Small intestine (tissue), 7 donors: ENCODE results near the gene SARS1. TPM values are rescaled to one million over a fixed set of nuclear protein-coding genes. Genes with fewer than 3 reads are reported as not detected.

Source experiments
- DNase-seq, 2 donors: peaks; one replicate each; pipeline versions ENCODE4 v3.0.0 to v3.0.0-alpha.2; 2013
- FAIRE-seq: peaks from 2 replicates; lab custom pipeline; 2012; peaks lifted over from hg19 to GRCh38; lab: Jason Lieb, UNC
- H3K27ac ChIP-seq, 3 donors: one replicate each; pipeline ENCODE4 v1.5.1; 2013; ENCODE audit warnings: low read length in 2 of 3, mild to moderate bottlenecking in 2 of 3, control low read depth in 1 of 3, inconsistent platforms in 1 of 3, low read depth in 1 of 3, moderate library complexity in 1 of 3
- H3K27me3 ChIP-seq, 3 donors: one replicate each; pipeline ENCODE4 v1.6.1; 2013; ENCODE audit warnings: low read length in 3 of 3, inconsistent platforms in 1 of 3; ENCODE audit not compliant: control insufficient read depth in 3 of 3, insufficient read depth in 3 of 3
- H3K36me3 ChIP-seq, 3 donors: one replicate each; pipeline ENCODE4 v1.6.1; 2013; ENCODE audit warnings: low read length in 3 of 3, inconsistent platforms in 1 of 3, low read depth in 1 of 3, mild to moderate bottlenecking in 1 of 3, moderate library complexity in 1 of 3; ENCODE audit not compliant: control insufficient read depth in 3 of 3, insufficient read depth in 2 of 3
- H3K4me1 ChIP-seq, 3 donors: one replicate each; pipeline ENCODE4 v1.6.1; 2013; ENCODE audit warnings: low read length in 2 of 3, inconsistent platforms in 1 of 3, low read depth in 1 of 3, mild to moderate bottlenecking in 1 of 3, moderate library complexity in 1 of 3; ENCODE audit not compliant: control insufficient read depth in 3 of 3, insufficient read depth in 2 of 3
- H3K4me3 ChIP-seq, 3 donors: one replicate each; pipeline ENCODE4 v1.5.1; 2013; ENCODE audit warnings: low read length in 3 of 3, control low read depth in 1 of 3, inconsistent platforms in 1 of 3, low read depth in 1 of 3, mild to moderate bottlenecking in 1 of 3, moderate library complexity in 1 of 3
- H3K9me3 ChIP-seq, 2 donors: one replicate each; pipeline ENCODE4 v1.6.1; 2013; ENCODE audit warnings: low read depth in 1 of 2, low read length in 1 of 2; ENCODE audit not compliant: control insufficient read depth in 2 of 2, insufficient read depth in 1 of 2
- WGBS, 3 donors: extraction: QIAGEN DNeasy Blood & Tissue Kit; methylation state at CpG; one replicate each; pipeline ENCODE4 v1.1.7; 2013; 5-methylcytosine and 5-hydroxymethylcytosine counted together
- polyA plus RNA-seq, 4 donors: library from polyadenylated mRNA; stranded (reverse) in 3 of 4; unstranded in 1 of 4; fragments of 200-250 nt in 3 of 4; fragments of 120-200 nt in 1 of 4; gene quantifications; one replicate each; pipeline versions ENCODE4 v1.2.1 to v1.2.3, GENCODE V29; 2013
- donor health status: healthy with polysubstance abuse.
- donor health status: control.
- donor health status: control.
- donor health status: Bipolar disorder and iron deficiency.
- donor health status: healthy.

Gene SARS1
- polyA plus RNA-seq, 4 donors = 99.1 to 190 (median 133) TPM

- H3K27ac ChIP-seq = peak overlapping the region in 1 of 3 donors; percentile 76
- no peaks in the 10 kb centered on the region for H3K27me3 ChIP-seq
- WGBS, 3 donors = 74 to 83% (median 81%) methylated on average over 27 to 30 of the region's 30 CpGs
- no peaks in the 10 kb centered on the region for H3K9me3 ChIP-seq
- DNase-seq (no peak), FAIRE-seq (no peak)
- peaks cover 0 to 53% (median 0%) of the 10 kb centered on the region in 3 donors for H3K4me1 ChIP-seq
- peaks cover 0 to 61% (median 0%) of the 10 kb centered on the region in 3 donors for H3K36me3 ChIP-seq
- H3K4me3 ChIP-seq = no peak overlapping the region
Observed at GRCh38 chr1:109273570-109274288, 60.0 kb downstream of the SARS1 start.

GRCh38 chr1:109274533-109275476 lies 61.1 kb downstream of the SARS1 start:
- Histone ChIP-seq H3K4me3 (peak overlapping the region in 1 of 3 donors; percentile 1), H3K36me3 (peaks cover 0 to 53% (median 0%) of the 10 kb centered on the region in 3 donors), H3K4me1 (peaks cover 0 to 54% (median 0%) of the 10 kb centered on the region in 3 donors), H3K27ac (peak overlapping the region in 1 of 3 donors; percentile 76), H3K27me3 (no peaks in the 10 kb centered on the region), H3K9me3 (no peaks in the 10 kb centered on the region)
- WGBS, 3 donors = 16 to 39% (median 36%) methylated on average over 22 to 24 of the region's 24 CpGs
- FAIRE-seq (no peak), DNase-seq (peak; percentile 58 to 69)

GRCh38 chr1:109275706-109276345 lies 62.1 kb downstream of the SARS1 start:
- H3K36me3 ChIP-seq = peaks cover 0 to 50% (median 0%) of the 10 kb centered on the region in 3 donors
- FAIRE-seq = no peak
- no peaks in the 10 kb centered on the region for H3K27me3 ChIP-seq
- no peak for DNase-seq
- H3K4me1 ChIP-seq = peaks cover 0 to 54% (median 0%) of the 10 kb centered on the region in 3 donors
- H3K9me3 ChIP-seq = no peaks in the 10 kb centered on the region
- no peak overlapping the region for H3K4me3 ChIP-seq
- 77 to 88% (median 86%) methylated on average over 9 of the region's 9 CpGs for WGBS, 3 donors
- peak overlapping the region in 1 of 3 donors; percentile 9 for H3K27ac ChIP-seq

- Histone ChIP-seq H3K27me3 (no peaks in the 10 kb centered on the region), H3K4me3 (no peak overlapping the region), H3K9me3 (no peaks in the 10 kb centered on the region), H3K36me3 (peaks cover 0 to 36% (median 0%) of the 10 kb centered on the region in 3 donors), H3K4me1 (peaks cover 0 to 65% (median 0%) of the 10 kb centered on the region in 3 donors), H3K27ac (peak overlapping the region; percentile 3 to 79 (median 17))
- DNase-seq (peak; percentile 91 to 94), FAIRE-seq (no peak)
- WGBS, 3 donors = 39 to 60% (median 47%) methylated on average over 7 of the region's 7 CpGs
Observed at GRCh38 chr1:109277434-109278204, 63.9 kb downstream of the SARS1 start.

GRCh38 chr1:109279615-109280278 lies 66.0 kb downstream of the SARS1 start:
- WGBS, 3 donors = 81 to 90% (median 84%) methylated on average over 5 of the region's 5 CpGs
- no peak overlapping the region for H3K4me3 ChIP-seq
- no peak for DNase-seq
- no peaks in the 10 kb centered on the region for H3K9me3 ChIP-seq
- H3K27me3 ChIP-seq = no peaks in the 10 kb centered on the region
- FAIRE-seq = no peak
- no peak overlapping the region for H3K27ac ChIP-seq
- H3K36me3 ChIP-seq = peaks cover 0 to 22% (median 0%) of the 10 kb centered on the region in 3 donors
- peaks cover 0 to 52% (median 4%) of the 10 kb centered on the region in 3 donors for H3K4me1 ChIP-seq

- DNase-seq = no peak
- no peak overlapping the region for H3K27ac ChIP-seq
- H3K9me3 ChIP-seq = no peaks in the 10 kb centered on the region
- no peak overlapping the region for H3K4me3 ChIP-seq
- H3K36me3 ChIP-seq = peaks cover 0 to 20% (median 0%) of the 10 kb centered on the region in 3 donors
- peaks cover 0 to 42% (median 4%) of the 10 kb centered on the region in 3 donors for H3K4me1 ChIP-seq
- WGBS, 3 donors = 95 to 97% (median 97%) methylated on average over 12 of the region's 12 CpGs
- H3K27me3 ChIP-seq = no peaks in the 10 kb centered on the region
- FAIRE-seq = no peak
Observed at GRCh38 chr1:109280862-109281261, 67.1 kb downstream of the SARS1 start.

- FAIRE-seq = no peak
- Histone ChIP-seq H3K4me1 (peaks cover 0 to 37% (median 4%) of the 10 kb centered on the region in 3 donors), H3K27ac (no peak overlapping the region), H3K4me3 (peak overlapping the region in 1 of 3 donors; percentile 84), H3K9me3 (no peaks in the 10 kb centered on the region), H3K27me3 (no peaks in the 10 kb centered on the region), H3K36me3 (peaks cover 0 to 19% (median 0%) of the 10 kb centered on the region in 3 donors)
- no peak for DNase-seq
- WGBS, 3 donors = 69 to 84% (median 81%) methylated on average over 28 of the region's 28 CpGs
Observed at GRCh38 chr1:109281680-109282496, 68.2 kb downstream of the SARS1 start.
